Osteocyte (in vitro differentiated cells): ENCODE data around the gene ANKAR. TPM values are rescaled to one million over a fixed set of nuclear protein-coding genes. Genes with fewer than 3 reads are reported as not detected.

Experiments used
- DNase-seq: peaks from one replicate; pipeline ENCODE4 v3.0.0; 2021; ENCODE audit warnings: mixed read lengths; ENCODE audit not compliant: unreplicated experiment; ENCODE audit errors: extremely low spot score
- H3K27ac Mint-ChIP-seq: one replicate; pipeline ENCODE4 v1.8.0; 2021; ENCODE audit warnings: mild to moderate bottlenecking, mixed read lengths; ENCODE audit not compliant: unreplicated experiment
- H3K27me3 Mint-ChIP-seq: one replicate; pipeline ENCODE4 v1.8.0; 2021; ENCODE audit warnings: mixed read lengths; ENCODE audit not compliant: unreplicated experiment
- H3K36me3 Mint-ChIP-seq: one replicate; pipeline ENCODE4 v1.8.0; 2021; ENCODE audit warnings: mixed read lengths; ENCODE audit not compliant: unreplicated experiment
- H3K4me1 Mint-ChIP-seq: one replicate; pipeline ENCODE4 v1.8.0; 2021; ENCODE audit warnings: mixed read lengths; ENCODE audit not compliant: unreplicated experiment
- H3K4me3 Mint-ChIP-seq: one replicate; pipeline ENCODE4 v1.8.0; 2021; ENCODE audit warnings: mild to moderate bottlenecking, moderate library complexity, mixed read lengths; ENCODE audit not compliant: unreplicated experiment
- H3K9me3 Mint-ChIP-seq: one replicate; pipeline ENCODE4 v1.8.0; 2021; ENCODE audit warnings: mixed read lengths; ENCODE audit not compliant: unreplicated experiment
- total RNA-seq: library from RNA; stranded (reverse); gene quantifications from 2 replicates; pipeline ENCODE4 v1.2.1, GENCODE V29; 2021
- TF ChIP-seq, protein P1 (sequence below): fragments of 200-600 bp; sonication (generic); IDR thresholded peaks from 2 replicates; pipeline ENCODE4 v1.5.0; 2021; ENCODE audit warnings: antibody characterized with exemption, mild to moderate bottlenecking, moderate library complexity

ANKAR gene
- total RNA-seq, 1 donor from 2014 or later: 5.7 TPM

DNA sequence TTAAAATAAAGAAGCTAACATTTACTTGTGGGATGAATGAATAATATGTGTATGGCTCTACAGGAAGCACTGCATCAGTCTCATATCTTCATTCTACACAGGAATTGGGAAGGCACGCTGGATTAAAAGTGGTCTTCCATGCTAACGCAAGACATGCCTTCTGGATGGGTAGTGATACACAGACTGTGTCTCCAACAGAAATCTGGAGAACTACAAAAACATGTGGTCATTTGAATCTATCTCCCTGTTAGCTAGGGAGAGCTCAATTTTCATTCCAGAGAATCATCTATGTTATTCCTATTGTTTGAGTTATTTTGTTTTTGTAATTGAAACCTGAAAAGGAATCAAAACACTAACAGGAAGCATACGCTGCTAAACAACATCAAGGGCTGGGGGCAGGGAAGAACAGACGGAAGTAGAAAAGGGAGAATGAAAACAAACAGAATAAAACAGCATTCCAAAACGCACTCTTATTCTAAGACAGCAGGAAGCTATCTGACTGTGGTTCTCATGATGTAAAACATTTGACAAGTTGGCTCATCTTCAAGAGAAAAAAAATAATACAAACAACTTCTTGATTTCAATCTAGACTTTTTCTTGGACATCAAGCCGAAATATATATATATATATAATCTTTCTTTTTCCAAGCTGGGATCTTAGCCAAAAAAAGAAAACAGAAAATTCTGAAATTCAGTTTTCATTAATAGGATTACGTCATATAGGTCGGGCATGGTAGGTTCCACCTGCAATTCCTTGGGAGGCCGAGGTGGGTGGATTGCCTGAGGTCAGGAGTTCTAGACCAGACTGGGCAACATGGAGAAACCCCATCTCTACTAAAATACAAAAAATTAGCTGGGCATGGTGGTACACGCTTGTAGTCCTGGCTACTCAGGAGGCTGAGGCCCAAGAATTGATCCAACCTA, 44.7 kb upstream of the ANKAR start:
- H3K4me1 Mint-ChIP-seq: peaks cover 25% of the 10 kb centered on the region
- no peak for DNase-seq
- H3K27ac Mint-ChIP-seq: peak overlapping the region; percentile 86
- H3K9me3 Mint-ChIP-seq: no peaks in the 10 kb centered on the region
- no peaks in the 10 kb centered on the region for H3K36me3 Mint-ChIP-seq
- H3K4me3 Mint-ChIP-seq: no peak overlapping the region
- H3K27me3 Mint-ChIP-seq: no peaks in the 10 kb centered on the region
- TF ChIP-seq, protein P1, sequence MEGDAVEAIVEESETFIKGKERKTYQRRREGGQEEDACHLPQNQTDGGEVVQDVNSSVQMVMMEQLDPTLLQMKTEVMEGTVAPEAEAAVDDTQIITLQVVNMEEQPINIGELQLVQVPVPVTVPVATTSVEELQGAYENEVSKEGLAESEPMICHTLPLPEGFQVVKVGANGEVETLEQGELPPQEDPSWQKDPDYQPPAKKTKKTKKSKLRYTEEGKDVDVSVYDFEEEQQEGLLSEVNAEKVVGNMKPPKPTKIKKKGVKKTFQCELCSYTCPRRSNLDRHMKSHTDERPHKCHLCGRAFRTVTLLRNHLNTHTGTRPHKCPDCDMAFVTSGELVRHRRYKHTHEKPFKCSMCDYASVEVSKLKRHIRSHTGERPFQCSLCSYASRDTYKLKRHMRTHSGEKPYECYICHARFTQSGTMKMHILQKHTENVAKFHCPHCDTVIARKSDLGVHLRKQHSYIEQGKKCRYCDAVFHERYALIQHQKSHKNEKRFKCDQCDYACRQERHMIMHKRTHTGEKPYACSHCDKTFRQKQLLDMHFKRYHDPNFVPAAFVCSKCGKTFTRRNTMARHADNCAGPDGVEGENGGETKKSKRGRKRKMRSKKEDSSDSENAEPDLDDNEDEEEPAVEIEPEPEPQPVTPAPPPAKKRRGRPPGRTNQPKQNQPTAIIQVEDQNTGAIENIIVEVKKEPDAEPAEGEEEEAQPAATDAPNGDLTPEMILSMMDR: no peak

DNA sequence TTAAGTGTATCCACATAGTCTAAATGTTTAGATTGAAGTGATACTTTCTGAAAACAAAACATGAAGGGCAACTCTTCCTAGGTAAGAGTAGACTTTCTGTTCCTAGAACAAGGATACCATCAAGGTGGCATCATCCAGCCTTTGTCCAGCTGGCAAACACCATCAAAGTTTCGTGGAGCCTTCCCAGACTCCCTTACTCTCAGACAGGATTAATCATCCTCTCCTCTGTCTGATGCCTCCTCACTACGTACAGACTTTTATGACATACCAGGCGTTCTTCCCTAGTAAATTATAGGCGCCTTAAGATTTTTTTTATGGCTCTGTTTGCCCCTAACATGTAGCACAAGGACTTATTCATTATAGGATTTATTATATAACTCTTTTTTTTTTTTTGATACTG, 42.6 kb upstream of the ANKAR start:
- H3K27me3 Mint-ChIP-seq: no peaks in the 10 kb centered on the region
- peaks cover 25% of the 10 kb centered on the region for H3K4me1 Mint-ChIP-seq

DNA sequence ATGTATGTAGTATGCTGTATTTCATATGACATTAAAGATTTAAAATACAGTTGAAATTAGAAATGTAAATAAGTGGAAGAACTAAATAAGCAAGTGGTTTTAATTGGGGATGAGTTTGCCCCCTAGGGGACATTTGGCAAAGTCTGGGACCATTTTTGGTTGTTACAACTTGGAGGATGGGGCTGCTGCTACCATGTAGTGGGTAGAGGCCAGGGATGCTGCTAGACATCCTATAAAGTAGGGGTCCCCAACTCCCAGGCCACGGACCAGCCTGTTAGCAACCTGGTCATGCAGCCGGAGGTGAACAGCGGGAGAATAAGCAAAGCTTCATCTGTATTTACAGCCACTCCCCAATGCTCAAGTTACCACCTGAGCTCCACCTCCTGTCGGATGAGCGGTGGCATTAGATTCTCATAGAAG, 41.1 kb upstream of the ANKAR start:
- Mint-ChIP-seq H3K4me1 (peaks cover 19% of the 10 kb centered on the region), H3K36me3 (no peaks in the 10 kb centered on the region), H3K27ac (no peak overlapping the region), H3K27me3 (no peaks in the 10 kb centered on the region), H3K9me3 (no peaks in the 10 kb centered on the region), H3K4me3 (no peak overlapping the region)
- DNase-seq: no peak
- TF ChIP-seq, protein P1: peak; percentile 36

More for the DNA sequence above, 42.6 kb upstream of the ANKAR start:
- Mint-ChIP-seq H3K36me3 (no peaks in the 10 kb centered on the region), H3K27ac (no peak overlapping the region), H3K9me3 (no peaks in the 10 kb centered on the region), H3K4me3 (no peak overlapping the region)
- TF ChIP-seq, protein P1: no peak
- no peak for DNase-seq

DNA sequence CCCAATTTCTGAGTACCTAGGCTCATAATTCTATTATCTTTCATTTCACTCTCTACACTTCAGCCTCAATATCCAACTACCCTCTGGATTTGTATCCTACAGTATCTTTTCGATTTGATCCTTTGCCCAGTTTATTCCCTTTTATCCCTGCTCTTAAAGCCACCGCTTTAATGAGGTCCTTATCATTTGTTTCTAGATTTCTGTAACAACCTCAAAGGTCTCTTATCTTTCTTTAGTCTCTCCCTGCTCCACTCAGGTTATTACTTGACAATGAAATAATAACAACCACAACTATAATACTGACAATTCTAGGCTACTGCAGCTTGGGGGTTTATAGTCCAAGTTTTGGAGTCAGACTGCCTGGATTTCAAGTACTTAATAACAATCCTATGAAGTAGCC, 39.1 kb upstream of the ANKAR start:
- no peaks in the 10 kb centered on the region for H3K36me3 Mint-ChIP-seq
- no peak overlapping the region for H3K4me3 Mint-ChIP-seq
- no peak overlapping the region for H3K27ac Mint-ChIP-seq
- no peaks in the 10 kb centered on the region for H3K27me3 Mint-ChIP-seq
- TF ChIP-seq, protein P1: no peak
- H3K9me3 Mint-ChIP-seq: no peaks in the 10 kb centered on the region
- peaks cover 4% of the 10 kb centered on the region for H3K4me1 Mint-ChIP-seq
- DNase-seq: no peak

DNA sequence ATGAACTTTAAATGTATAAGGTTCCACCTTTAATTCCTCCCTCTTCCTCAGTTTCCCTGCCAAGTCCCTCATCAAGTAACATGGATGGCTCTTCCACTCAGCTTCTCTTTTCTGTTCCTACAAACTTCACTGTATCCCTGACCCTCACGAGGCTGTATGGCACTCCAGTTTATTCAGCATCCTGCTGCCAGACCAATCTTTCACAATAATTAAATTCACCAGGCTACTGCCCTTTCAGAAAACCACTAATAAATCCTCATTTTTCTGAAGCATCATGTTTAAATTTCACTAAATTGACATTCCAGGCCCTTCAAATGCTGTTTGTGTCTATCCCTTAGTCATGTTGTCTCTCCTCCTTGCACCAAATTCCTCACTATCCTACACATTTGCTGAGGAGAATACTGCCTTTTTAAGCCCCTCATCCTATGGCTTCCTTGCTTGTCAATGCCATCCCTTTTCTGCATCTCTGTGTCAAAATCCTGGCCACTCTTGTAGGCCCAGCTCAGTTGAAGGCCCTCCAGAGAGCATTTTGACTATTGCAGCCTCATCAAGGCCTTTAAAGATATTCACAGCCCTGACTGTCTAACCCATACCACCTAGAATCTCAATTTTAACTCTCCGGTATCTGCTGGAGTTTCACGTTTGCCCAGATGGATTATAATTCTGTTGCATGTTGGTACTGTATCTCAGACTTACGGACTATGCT, 36.0 kb upstream of the ANKAR start:
- Mint-ChIP-seq H3K27me3 (no peaks in the 10 kb centered on the region), H3K9me3 (no peaks in the 10 kb centered on the region), H3K27ac (no peak overlapping the region), H3K4me1 (no peaks in the 10 kb centered on the region), H3K4me3 (no peak overlapping the region), H3K36me3 (no peaks in the 10 kb centered on the region)
- DNase-seq: no peak
- TF ChIP-seq, protein P1: no peak
